ENCODE data around the gene MMEL1.

- TF ChIP-seq, protein P1, sequence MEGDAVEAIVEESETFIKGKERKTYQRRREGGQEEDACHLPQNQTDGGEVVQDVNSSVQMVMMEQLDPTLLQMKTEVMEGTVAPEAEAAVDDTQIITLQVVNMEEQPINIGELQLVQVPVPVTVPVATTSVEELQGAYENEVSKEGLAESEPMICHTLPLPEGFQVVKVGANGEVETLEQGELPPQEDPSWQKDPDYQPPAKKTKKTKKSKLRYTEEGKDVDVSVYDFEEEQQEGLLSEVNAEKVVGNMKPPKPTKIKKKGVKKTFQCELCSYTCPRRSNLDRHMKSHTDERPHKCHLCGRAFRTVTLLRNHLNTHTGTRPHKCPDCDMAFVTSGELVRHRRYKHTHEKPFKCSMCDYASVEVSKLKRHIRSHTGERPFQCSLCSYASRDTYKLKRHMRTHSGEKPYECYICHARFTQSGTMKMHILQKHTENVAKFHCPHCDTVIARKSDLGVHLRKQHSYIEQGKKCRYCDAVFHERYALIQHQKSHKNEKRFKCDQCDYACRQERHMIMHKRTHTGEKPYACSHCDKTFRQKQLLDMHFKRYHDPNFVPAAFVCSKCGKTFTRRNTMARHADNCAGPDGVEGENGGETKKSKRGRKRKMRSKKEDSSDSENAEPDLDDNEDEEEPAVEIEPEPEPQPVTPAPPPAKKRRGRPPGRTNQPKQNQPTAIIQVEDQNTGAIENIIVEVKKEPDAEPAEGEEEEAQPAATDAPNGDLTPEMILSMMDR (conservative IDR thresholded peaks at IDR 0.05 in 1 of 2, IDR thresholded peaks at IDR 0.05 in 1 of 2; ENCODE audit: low read depth in 1 of 2, low read length in 2 of 2), result no peak
- TF ChIP-seq EZH2 (IDR thresholded peaks at IDR 0.05; ENCODE audit: low read length, missing control alignments), result no peak
Measured at GRCh38 chr1:2646837-2647236, 14.0 kb upstream of the MMEL1 start.

All from fibroblast of lung (primary cell).